ENCODE data around the gene TRIP11. TPM values are rescaled to one million over a fixed set of nuclear protein-coding genes. Genes with fewer than 3 reads are reported as not detected.
A peak's percentile ranks its signal among the peaks of the same experiment; 100 is the strongest.

TRIP11 gene
- total and polyA plus RNA-seq, 2 of the 13 experiments (the other 11 are each of a cell fraction or from before 2014, with no cell fraction given), result 10.9 to 32.8 TPM

DNA sequence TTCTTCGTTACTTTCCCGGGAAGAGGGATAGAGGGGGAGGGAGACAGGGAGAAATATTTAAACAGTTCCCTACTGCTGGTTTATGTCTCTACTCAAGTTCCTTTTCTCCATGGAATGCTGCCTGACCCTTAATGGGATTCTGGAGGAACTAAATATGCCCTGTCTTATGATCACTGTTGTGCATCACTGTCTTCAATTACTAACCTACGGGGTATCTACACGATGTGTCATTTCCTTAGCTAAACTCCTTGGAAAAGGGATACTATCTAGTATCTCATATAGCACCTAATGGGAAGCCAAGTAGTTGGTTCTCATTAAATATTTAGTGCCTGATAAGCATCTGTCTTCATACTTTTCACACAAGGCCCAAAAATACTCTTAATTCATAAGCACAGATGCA, 54.9 kb downstream of the TRIP11 start:
- ATAC-seq (no peak), DNase-seq (ENCODE audit: low spot score) (no peak), FAIRE-seq (no peak)
- no peak overlapping the region for H2AFZ ChIP-seq (ENCODE audit: low read length)
- no peak overlapping the region for H3K9ac ChIP-seq (ENCODE audit: insufficient read depth, low read depth, low read length)
- WGBS (ENCODE audit: low lambda C conversion rate), result 95% methylated on average over 4 of the region's 4 CpGs
- no peaks in the 10 kb centered on the region for H3K4me1 ChIP-seq (ENCODE audit: insufficient read depth, low read length)
- no peaks in the 10 kb centered on the region for H4K20me1 ChIP-seq (ENCODE audit: insufficient read depth, low read length)
- TSS peak; percentile 12 for BruUV-seq (replicated peaks)
- H3K4me3 ChIP-seq (replicated peaks in 1 of 3; ENCODE audit: insufficient read depth in 1 of 3, low read depth in 2 of 3, low read length in 3 of 3), result no peak overlapping the region
- POLR2A ChIA-PET, result no interaction called here
- no peaks in the 10 kb centered on the region for H3K27me3 ChIP-seq (ENCODE audit: control insufficient read depth in 1 of 2, insufficient read depth in 2 of 2, low read length in 2 of 2)
- CTCF ChIA-PET (ENCODE audit: low intra/inter-chr PET ratio, low total read pairs), result no interaction called here
- no peak overlapping the region for H3K4me2 ChIP-seq (ENCODE audit: low read depth, low read length)
- H3K79me2 ChIP-seq (ENCODE audit: insufficient read depth, low read length), result no peaks in the 10 kb centered on the region
- intact Hi-C loops (cut with micrococcal nuclease; ENCODE audit: unreplicated experiment) (no loop called here), in situ Hi-C loops (cut with HindIII; ENCODE audit: extremely low pct_ligation_motif_present, low pct_unique_long_range_greater_than_20kb) (no loop called here)
- H3K9me3 ChIP-seq (ENCODE audit: low read length), result no peaks in the 10 kb centered on the region
- TF ChIP-seq, protein P1, sequence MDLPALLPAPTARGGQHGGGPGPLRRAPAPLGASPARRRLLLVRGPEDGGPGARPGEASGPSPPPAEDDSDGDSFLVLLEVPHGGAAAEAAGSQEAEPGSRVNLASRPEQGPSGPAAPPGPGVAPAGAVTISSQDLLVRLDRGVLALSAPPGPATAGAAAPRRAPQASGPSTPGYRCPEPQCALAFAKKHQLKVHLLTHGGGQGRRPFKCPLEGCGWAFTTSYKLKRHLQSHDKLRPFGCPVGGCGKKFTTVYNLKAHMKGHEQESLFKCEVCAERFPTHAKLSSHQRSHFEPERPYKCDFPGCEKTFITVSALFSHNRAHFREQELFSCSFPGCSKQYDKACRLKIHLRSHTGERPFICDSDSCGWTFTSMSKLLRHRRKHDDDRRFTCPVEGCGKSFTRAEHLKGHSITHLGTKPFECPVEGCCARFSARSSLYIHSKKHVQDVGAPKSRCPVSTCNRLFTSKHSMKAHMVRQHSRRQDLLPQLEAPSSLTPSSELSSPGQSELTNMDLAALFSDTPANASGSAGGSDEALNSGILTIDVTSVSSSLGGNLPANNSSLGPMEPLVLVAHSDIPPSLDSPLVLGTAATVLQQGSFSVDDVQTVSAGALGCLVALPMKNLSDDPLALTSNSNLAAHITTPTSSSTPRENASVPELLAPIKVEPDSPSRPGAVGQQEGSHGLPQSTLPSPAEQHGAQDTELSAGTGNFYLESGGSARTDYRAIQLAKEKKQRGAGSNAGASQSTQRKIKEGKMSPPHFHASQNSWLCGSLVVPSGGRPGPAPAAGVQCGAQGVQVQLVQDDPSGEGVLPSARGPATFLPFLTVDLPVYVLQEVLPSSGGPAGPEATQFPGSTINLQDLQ (CRISPR knock-in tag; IDR thresholded peaks at IDR 0.05), result no peak
- TF ChIP-seq, protein P2, sequence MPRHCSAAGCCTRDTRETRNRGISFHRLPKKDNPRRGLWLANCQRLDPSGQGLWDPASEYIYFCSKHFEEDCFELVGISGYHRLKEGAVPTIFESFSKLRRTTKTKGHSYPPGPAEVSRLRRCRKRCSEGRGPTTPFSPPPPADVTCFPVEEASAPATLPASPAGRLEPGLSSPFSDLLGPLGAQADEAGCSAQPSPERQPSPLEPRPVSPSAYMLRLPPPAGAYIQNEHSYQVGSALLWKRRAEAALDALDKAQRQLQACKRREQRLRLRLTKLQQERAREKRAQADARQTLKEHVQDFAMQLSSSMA (CRISPR knock-in tag; IDR thresholded peaks at IDR 0.05), result no peak
- no peak for TF ChIP-seq ZNF746 (CRISPR knock-in tag; IDR thresholded peaks at IDR 0.05)
- TF ChIP-seq, protein P3, sequence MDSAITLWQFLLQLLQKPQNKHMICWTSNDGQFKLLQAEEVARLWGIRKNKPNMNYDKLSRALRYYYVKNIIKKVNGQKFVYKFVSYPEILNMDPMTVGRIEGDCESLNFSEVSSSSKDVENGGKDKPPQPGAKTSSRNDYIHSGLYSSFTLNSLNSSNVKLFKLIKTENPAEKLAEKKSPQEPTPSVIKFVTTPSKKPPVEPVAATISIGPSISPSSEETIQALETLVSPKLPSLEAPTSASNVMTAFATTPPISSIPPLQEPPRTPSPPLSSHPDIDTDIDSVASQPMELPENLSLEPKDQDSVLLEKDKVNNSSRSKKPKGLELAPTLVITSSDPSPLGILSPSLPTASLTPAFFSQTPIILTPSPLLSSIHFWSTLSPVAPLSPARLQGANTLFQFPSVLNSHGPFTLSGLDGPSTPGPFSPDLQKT (CRISPR knock-in tag; IDR thresholded peaks at IDR 0.05; ENCODE audit: borderline replicate concordance), result no peak
- TF ChIP-seq ZNF17 (CRISPR knock-in tag; IDR thresholded peaks at IDR 0.05), result no peak
- no peak for TF ChIP-seq ZNF180 (CRISPR knock-in tag; IDR thresholded peaks at IDR 0.05; ENCODE audit: borderline replicate concordance, low read depth)
- TF ChIP-seq, protein P4, sequence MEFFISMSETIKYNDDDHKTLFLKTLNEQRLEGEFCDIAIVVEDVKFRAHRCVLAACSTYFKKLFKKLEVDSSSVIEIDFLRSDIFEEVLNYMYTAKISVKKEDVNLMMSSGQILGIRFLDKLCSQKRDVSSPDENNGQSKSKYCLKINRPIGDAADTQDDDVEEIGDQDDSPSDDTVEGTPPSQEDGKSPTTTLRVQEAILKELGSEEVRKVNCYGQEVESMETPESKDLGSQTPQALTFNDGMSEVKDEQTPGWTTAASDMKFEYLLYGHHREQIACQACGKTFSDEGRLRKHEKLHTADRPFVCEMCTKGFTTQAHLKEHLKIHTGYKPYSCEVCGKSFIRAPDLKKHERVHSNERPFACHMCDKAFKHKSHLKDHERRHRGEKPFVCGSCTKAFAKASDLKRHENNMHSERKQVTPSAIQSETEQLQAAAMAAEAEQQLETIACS (CRISPR knock-in tag; IDR thresholded peaks at IDR 0.05), result no peak
- TF ChIP-seq SAFB2 (CRISPR knock-in tag; IDR thresholded peaks at IDR 0.05; ENCODE audit: borderline replicate concordance, low read depth), result no peak
- H3K27ac ChIP-seq (ENCODE audit: extremely low read length, insufficient read depth, low read length), result no peak overlapping the region
- peaks cover 8 to 40% of the 10 kb centered on the region in 2 experiments for H3K36me3 ChIP-seq (replicated peaks in 1 of 2; ENCODE audit: control insufficient read depth in 1 of 2, insufficient read depth in 2 of 2, low read length in 2 of 2)

Data from HepG2 (cell line).